ENCODE results near the gene TIMELESS. TPM values are rescaled to one million over a fixed set of nuclear protein-coding genes. Genes with fewer than 3 reads are reported as not detected.

TIMELESS gene
- total RNA-seq, 4 donors from 2014 or later, result 4.6 to 7.6 (median 6.7) TPM

GRCh38 chr12:56431288-56431687 is 17.9 kb downstream of the TIMELESS start:
- WGBS, 2 donors, result 96 to 98% methylated on average over 11 of the region's 11 CpGs
- Histone ChIP-seq H3K4me3 (replicated peaks in 1 of 3) (no peak overlapping the region), H3K9me3 (no peaks in the 10 kb centered on the region), H3K27me3 (no peaks in the 10 kb centered on the region), H3K27ac (no peak overlapping the region), H3K4me1 (no peaks in the 10 kb centered on the region), H3K36me3 (no peaks in the 10 kb centered on the region)
- TF ChIP-seq, protein P1, sequence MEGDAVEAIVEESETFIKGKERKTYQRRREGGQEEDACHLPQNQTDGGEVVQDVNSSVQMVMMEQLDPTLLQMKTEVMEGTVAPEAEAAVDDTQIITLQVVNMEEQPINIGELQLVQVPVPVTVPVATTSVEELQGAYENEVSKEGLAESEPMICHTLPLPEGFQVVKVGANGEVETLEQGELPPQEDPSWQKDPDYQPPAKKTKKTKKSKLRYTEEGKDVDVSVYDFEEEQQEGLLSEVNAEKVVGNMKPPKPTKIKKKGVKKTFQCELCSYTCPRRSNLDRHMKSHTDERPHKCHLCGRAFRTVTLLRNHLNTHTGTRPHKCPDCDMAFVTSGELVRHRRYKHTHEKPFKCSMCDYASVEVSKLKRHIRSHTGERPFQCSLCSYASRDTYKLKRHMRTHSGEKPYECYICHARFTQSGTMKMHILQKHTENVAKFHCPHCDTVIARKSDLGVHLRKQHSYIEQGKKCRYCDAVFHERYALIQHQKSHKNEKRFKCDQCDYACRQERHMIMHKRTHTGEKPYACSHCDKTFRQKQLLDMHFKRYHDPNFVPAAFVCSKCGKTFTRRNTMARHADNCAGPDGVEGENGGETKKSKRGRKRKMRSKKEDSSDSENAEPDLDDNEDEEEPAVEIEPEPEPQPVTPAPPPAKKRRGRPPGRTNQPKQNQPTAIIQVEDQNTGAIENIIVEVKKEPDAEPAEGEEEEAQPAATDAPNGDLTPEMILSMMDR (IDR thresholded peaks at IDR 0.05), result no peak
- no peak for TF ChIP-seq POLR2A (IDR thresholded peaks at IDR 0.05)
- intact Hi-C loops (cut with DNase I), result no loop called here
- no peak for DNase-seq

DNA sequence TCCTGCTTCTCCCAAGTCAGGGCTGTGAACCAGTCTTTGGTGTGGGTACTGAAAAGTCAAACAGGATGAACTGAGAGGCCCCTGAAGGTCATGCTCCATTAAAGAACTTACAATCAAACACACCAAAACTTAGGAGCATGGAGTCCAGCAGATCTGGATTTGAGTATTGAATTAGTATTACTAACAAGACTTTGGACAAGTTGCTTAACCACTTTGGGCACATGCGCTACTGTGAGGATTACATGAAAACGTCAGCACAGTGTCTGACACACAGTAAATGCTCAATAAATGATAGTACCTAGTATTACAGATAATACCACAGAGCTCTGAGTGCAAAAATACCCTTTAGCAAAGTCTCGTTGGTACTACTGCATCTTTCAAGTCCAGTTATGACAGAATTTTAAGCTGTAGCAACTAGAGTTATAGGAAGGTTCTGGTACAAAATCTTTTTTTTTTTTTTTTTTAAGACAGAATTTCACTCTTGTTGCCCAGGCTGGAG is 23.2 kb downstream of the TIMELESS start:
- 63 to 65% methylated on average over 3 of the region's 3 CpGs for WGBS, 2 donors
- DNase-seq, result no peak
- no peak overlapping the region for H3K27ac ChIP-seq
- H3K27me3 ChIP-seq, result no peaks in the 10 kb centered on the region
- intact Hi-C loops (cut with DNase I), result no loop called here
- no peaks in the 10 kb centered on the region for H3K9me3 ChIP-seq
- no peak overlapping the region for H3K4me3 ChIP-seq (replicated peaks in 1 of 3)
- TF ChIP-seq, protein P1 (IDR thresholded peaks at IDR 0.05), result no peak
- no peak for TF ChIP-seq POLR2A (IDR thresholded peaks at IDR 0.05)
- no peaks in the 10 kb centered on the region for H3K4me1 ChIP-seq
- H3K36me3 ChIP-seq, result no peaks in the 10 kb centered on the region

- Histone ChIP-seq H3K4me1 (no peaks in the 10 kb centered on the region), H3K36me3 (no peaks in the 10 kb centered on the region), H3K4me3 (replicated peaks in 1 of 3) (no peak overlapping the region), H3K27ac (no peak overlapping the region), H3K27me3 (no peaks in the 10 kb centered on the region), H3K9me3 (no peaks in the 10 kb centered on the region)
- WGBS, 2 donors, result 77 to 83% methylated on average over 1 of the region's 1 CpG
- no peak for DNase-seq
- TF ChIP-seq, protein P1 (IDR thresholded peaks at IDR 0.05), result no peak
- no peak for TF ChIP-seq POLR2A (IDR thresholded peaks at IDR 0.05)
- intact Hi-C loops (cut with DNase I), result no loop called here
Observed at GRCh38 chr12:56425193-56425592, 24.0 kb downstream of the TIMELESS start.

GRCh38 chr12:56420411-56420810 is 28.8 kb downstream of the TIMELESS start:
- Histone ChIP-seq H3K9me3 (no peaks in the 10 kb centered on the region), H3K27ac (no peak overlapping the region), H3K27me3 (no peaks in the 10 kb centered on the region), H3K4me1 (no peaks in the 10 kb centered on the region), H3K36me3 (no peaks in the 10 kb centered on the region), H3K4me3 (replicated peaks in 1 of 3) (no peak overlapping the region)
- TF ChIP-seq, protein P1 (IDR thresholded peaks at IDR 0.05), result no peak
- no peak for TF ChIP-seq POLR2A (IDR thresholded peaks at IDR 0.05)
- DNase-seq, result no peak
- WGBS, 2 donors, result 86 to 90% methylated on average over 6 of the region's 6 CpGs
- intact Hi-C loops (cut with DNase I), result no loop called here

GRCh38 chr12:56417739-56418138 is 31.5 kb downstream of the TIMELESS start:
- H3K4me1 ChIP-seq, result peaks cover 7 to 11% of the 10 kb centered on the region in 2 donors
- H3K27ac ChIP-seq, result no peak overlapping the region
- H3K27me3 ChIP-seq, result no peaks in the 10 kb centered on the region
- no peak for TF ChIP-seq POLR2A (IDR thresholded peaks at IDR 0.05)
- TF ChIP-seq, protein P1 (IDR thresholded peaks at IDR 0.05), result no peak
- no peak for DNase-seq
- 94% methylated on average over 11 of the region's 11 CpGs for WGBS, 2 donors
- no peaks in the 10 kb centered on the region for H3K36me3 ChIP-seq
- H3K9me3 ChIP-seq, result no peaks in the 10 kb centered on the region
- intact Hi-C loops (cut with DNase I), result no loop called here
- H3K4me3 ChIP-seq (replicated peaks in 1 of 3), result no peak overlapping the region

Data from thyroid gland (tissue), 4 donors.